ENCODE measurements around the gene ECD.

DNA sequence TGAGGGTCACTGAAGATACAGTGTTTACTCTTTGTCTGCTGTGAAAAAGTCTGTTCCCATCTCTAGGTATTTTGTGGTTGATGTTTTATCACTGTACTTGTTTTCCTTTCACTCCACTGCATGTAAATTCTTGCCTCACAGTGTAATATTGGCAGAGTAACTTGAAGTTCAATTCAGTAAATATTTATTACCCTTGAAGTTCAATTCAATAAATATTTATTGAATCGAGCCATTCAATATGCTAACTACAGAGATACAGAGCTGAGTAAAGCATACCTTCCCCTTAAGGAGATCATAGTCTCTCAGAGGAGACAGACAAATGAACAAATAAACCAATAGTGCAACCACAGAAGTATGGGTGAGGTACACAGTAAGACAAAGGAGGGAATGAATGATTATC is 48.4 kb downstream of the ECD start:
- TF ChIP-seq CTCF (IDR thresholded peaks at IDR 0.05; ENCODE audit: low read depth, low read length) (no peak), EZH2phosphoT487 (IDR thresholded peaks at IDR 0.05; ENCODE audit: low read depth) (no peak)

Measured in OCI-LY3 (cell line).